GM04504 (cell line): ENCODE measurements around the gene CHRNA4.
"Not testable (repeated sequence)": the region's sequence is repeated elsewhere in the genome, so short reads cannot be mapped to it uniquely, and the experiment has no call there.

Experiments used
- DNase-seq: peaks from one replicate; pipeline ENCODE4 v3.0.0-alpha.2; 2012; ENCODE audit warnings: low read depth

Gene CHRNA4

GRCh38 chr20:63397946-63398450 lies 36.8 kb upstream of the CHRNA4 start:
- DNase-seq, result no peak

GRCh38 chr20:63397155-63397843 lies 36.1 kb upstream of the CHRNA4 start:
- no peak for DNase-seq

- no peak for DNase-seq
Measured at GRCh38 chr20:63396300-63396699, 35.2 kb upstream of the CHRNA4 start.

- DNase-seq, result no peak
Measured at GRCh38 chr20:63395723-63396122, 34.6 kb upstream of the CHRNA4 start.

- DNase-seq, result no peak
Measured at GRCh38 chr20:63394920-63395455, 33.8 kb upstream of the CHRNA4 start.

- no peak for DNase-seq
Measured at GRCh38 chr20:63394069-63394919, 33.1 kb upstream of the CHRNA4 start.

GRCh38 chr20:63393566-63393965 lies 32.4 kb upstream of the CHRNA4 start:
- DNase-seq, result no peak

- no peak for DNase-seq
Measured at GRCh38 chr20:63392465-63393365, 31.6 kb upstream of the CHRNA4 start.

GRCh38 chr20:63387917-63388316 lies 26.8 kb upstream of the CHRNA4 start:
- no peak for DNase-seq

- no peak for DNase-seq
Measured at GRCh38 chr20:63387393-63387792, 26.2 kb upstream of the CHRNA4 start.

GRCh38 chr20:63386491-63386890 lies 25.3 kb upstream of the CHRNA4 start:
- no peak for DNase-seq

- no peak for DNase-seq
Measured at GRCh38 chr20:63385819-63386218, 24.7 kb upstream of the CHRNA4 start.

GRCh38 chr20:63384336-63384735 lies 23.2 kb upstream of the CHRNA4 start:
- DNase-seq, result no peak

- no peak for DNase-seq
Measured at GRCh38 chr20:63383556-63383955, 22.4 kb upstream of the CHRNA4 start.

- DNase-seq, result no peak
Measured at GRCh38 chr20:63382551-63383300, 21.6 kb upstream of the CHRNA4 start.

- DNase-seq, result no peak
Measured at GRCh38 chr20:63381781-63382431, 20.8 kb upstream of the CHRNA4 start.

GRCh38 chr20:63380346-63380870 lies 19.3 kb upstream of the CHRNA4 start:
- DNase-seq, result no peak

GRCh38 chr20:63379872-63380271 lies 18.7 kb upstream of the CHRNA4 start:
- DNase-seq, result not testable (repeated sequence)

- no peak for DNase-seq
Measured at GRCh38 chr20:63379296-63379695, 18.1 kb upstream of the CHRNA4 start.

GRCh38 chr20:63378626-63379025 lies 17.5 kb upstream of the CHRNA4 start:
- DNase-seq, result no peak
